Neural cell (in vitro differentiated cells): ENCODE results near the gene SALL4.

Source experiments
- EP300 ChIP-seq: fragments of 450-650 bp; conservative IDR thresholded peaks from 2 replicates; pipeline ENCODE4 v1.6.1; 2014; ENCODE audit warnings: antibody characterized with exemption, mild to moderate bottlenecking, moderate library complexity; ENCODE audit not compliant: poor library complexity, severe bottlenecking
- TF ChIP-seq, protein P1 (sequence below): fragments of 450-650 bp; IDR thresholded peaks from 2 replicates; pipeline ENCODE4 v1.5.1; 2014; ENCODE audit warnings: antibody characterized with exemption, mild to moderate bottlenecking, moderate library complexity; ENCODE audit not compliant: poor library complexity, severe bottlenecking

DNA sequence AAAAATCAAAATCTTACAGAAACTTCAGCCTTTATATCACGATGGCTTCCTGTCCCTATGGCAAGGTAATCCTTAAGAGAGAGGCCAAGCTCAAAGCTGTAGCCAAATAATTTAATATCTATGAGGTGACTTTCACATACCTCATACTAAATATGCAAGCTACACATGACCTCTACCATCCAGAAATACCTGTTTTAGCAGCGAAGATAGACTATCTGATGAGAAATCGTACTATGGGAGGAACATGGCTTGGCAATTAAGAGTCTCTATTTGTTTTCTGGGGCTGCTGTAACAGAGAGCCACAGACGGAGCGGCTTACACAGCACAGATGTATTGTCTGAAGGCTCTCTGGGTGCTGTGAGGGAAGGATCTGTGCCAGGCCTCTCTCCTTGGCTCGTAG, 31.0 kb upstream of the SALL4 start:
- TF ChIP-seq, protein P1, sequence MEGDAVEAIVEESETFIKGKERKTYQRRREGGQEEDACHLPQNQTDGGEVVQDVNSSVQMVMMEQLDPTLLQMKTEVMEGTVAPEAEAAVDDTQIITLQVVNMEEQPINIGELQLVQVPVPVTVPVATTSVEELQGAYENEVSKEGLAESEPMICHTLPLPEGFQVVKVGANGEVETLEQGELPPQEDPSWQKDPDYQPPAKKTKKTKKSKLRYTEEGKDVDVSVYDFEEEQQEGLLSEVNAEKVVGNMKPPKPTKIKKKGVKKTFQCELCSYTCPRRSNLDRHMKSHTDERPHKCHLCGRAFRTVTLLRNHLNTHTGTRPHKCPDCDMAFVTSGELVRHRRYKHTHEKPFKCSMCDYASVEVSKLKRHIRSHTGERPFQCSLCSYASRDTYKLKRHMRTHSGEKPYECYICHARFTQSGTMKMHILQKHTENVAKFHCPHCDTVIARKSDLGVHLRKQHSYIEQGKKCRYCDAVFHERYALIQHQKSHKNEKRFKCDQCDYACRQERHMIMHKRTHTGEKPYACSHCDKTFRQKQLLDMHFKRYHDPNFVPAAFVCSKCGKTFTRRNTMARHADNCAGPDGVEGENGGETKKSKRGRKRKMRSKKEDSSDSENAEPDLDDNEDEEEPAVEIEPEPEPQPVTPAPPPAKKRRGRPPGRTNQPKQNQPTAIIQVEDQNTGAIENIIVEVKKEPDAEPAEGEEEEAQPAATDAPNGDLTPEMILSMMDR, result no peak
- no peak for TF ChIP-seq EP300
